Lower lobe of right lung (tissue), 2 donors: ENCODE measurements around the gene PAQR4. TPM values are rescaled to one million over a fixed set of nuclear protein-coding genes. Genes with fewer than 3 reads are reported as not detected.
"Not testable (repeated sequence)": the region's sequence is repeated elsewhere in the genome, so short reads cannot be mapped to it uniquely, and the experiment has no call there.

ENCODE experiments used
- ATAC-seq, 2 donors: fragments of 200-7000 bp; cut with Tn5 transposase; one replicate each; pipeline ENCODE4 v1.9.1; 2020 to 2022; ENCODE audit warnings: mild to moderate bottlenecking in 2 of 2, moderate library complexity in 2 of 2
- DNase-seq: peaks from one replicate; pipeline ENCODE4 v3.0.0-alpha.2; 2020
- H3K27ac ChIP-seq: fragments of 200-600 bp; one replicate; pipeline ENCODE4 v1.8.0; 2022
- H3K27me3 ChIP-seq: fragments of 200-600 bp; one replicate; pipeline ENCODE4 v1.8.0; 2022; ENCODE audit warnings: low read depth
- H3K36me3 ChIP-seq: fragments of 200-600 bp; one replicate; pipeline ENCODE4 v1.8.0; 2022; ENCODE audit warnings: mild to moderate bottlenecking
- H3K4me1 ChIP-seq: fragments of 200-600 bp; one replicate; pipeline ENCODE4 v1.8.0; 2022
- H3K4me3 ChIP-seq: fragments of 200-600 bp; one replicate; pipeline ENCODE4 v1.8.0; 2022; ENCODE audit warnings: mild to moderate bottlenecking
- H3K9me3 ChIP-seq: fragments of 200-600 bp; one replicate; pipeline ENCODE4 v1.8.0; 2022
- CTCF ChIP-seq: fragments of 200-600 bp; IDR thresholded peaks from one replicate; pipeline ENCODE4 v1.8.0; 2022; ENCODE audit warnings: antibody characterized with exemption, mild to moderate bottlenecking
- intact Hi-C: fragments of 100-400 bp; cut with DNase I; formaldehyde crosslinking; loops from one replicate; pipeline ENCODE4 v1.11.0; 2022
- total RNA-seq: library from RNA; stranded (reverse); fragmentation: NEBNext Ultra II Directional; extraction: Animal tissue kit (Norgen Biotek cat#: 25700); gene quantifications from one replicate; pipeline ENCODE4 v1.2.1, GENCODE V29; 2021
- donor health status: DM: no; HTN: yes; CAD: no; lungs with severe emphysema.

The PAQR4 gene
- total RNA-seq, 1 donor from 2014 or later, result 10.8 TPM

GRCh38 chr16:2937170-2937569, 32.0 kb upstream of the PAQR4 start:
- intact Hi-C loops, result no loop called here
- Histone ChIP-seq H3K27ac (no peak overlapping the region), H3K9me3 (no peaks in the 10 kb centered on the region), H3K27me3 (no peaks in the 10 kb centered on the region), H3K4me3 (no peak overlapping the region), H3K4me1 (no peaks in the 10 kb centered on the region), H3K36me3 (peaks cover 97% of the 10 kb centered on the region)
- ATAC-seq, result peak in 1 of 2 donors; percentile 15
- TF ChIP-seq CTCF, result no peak
- DNase-seq, result no peak

- Histone ChIP-seq H3K4me1 (no peaks in the 10 kb centered on the region), H3K27me3 (no peaks in the 10 kb centered on the region), H3K27ac (no peak overlapping the region), H3K4me3 (no peak overlapping the region), H3K9me3 (no peaks in the 10 kb centered on the region), H3K36me3 (peaks cover 98% of the 10 kb centered on the region)
- ATAC-seq (no peak), DNase-seq (no peak)
- TF ChIP-seq CTCF, result no peak
- intact Hi-C loops, result no loop called here
Observed at GRCh38 chr16:2938206-2938605, 30.9 kb upstream of the PAQR4 start.

GRCh38 chr16:2939968-2940367, 29.2 kb upstream of the PAQR4 start:
- no peaks in the 10 kb centered on the region for H3K9me3 ChIP-seq
- intact Hi-C loops, result no loop called here
- no peak for ATAC-seq
- H3K36me3 ChIP-seq, result peaks cover 90% of the 10 kb centered on the region
- DNase-seq, result no peak
- no peaks in the 10 kb centered on the region for H3K27me3 ChIP-seq
- no peak overlapping the region for H3K27ac ChIP-seq
- no peak overlapping the region for H3K4me3 ChIP-seq
- TF ChIP-seq CTCF, result no peak
- H3K4me1 ChIP-seq, result no peaks in the 10 kb centered on the region

GRCh38 chr16:2942045-2942444, 27.1 kb upstream of the PAQR4 start:
- no peak overlapping the region for H3K4me3 ChIP-seq
- H3K27ac ChIP-seq, result no peak overlapping the region
- DNase-seq (no peak), ATAC-seq (no peak)
- no peaks in the 10 kb centered on the region for H3K27me3 ChIP-seq
- peaks cover 73% of the 10 kb centered on the region for H3K36me3 ChIP-seq
- no peaks in the 10 kb centered on the region for H3K4me1 ChIP-seq
- H3K9me3 ChIP-seq, result no peaks in the 10 kb centered on the region
- no peak for TF ChIP-seq CTCF
- intact Hi-C loops, result no loop called here

GRCh38 chr16:2943716-2944115, 25.4 kb upstream of the PAQR4 start:
- H3K27me3 ChIP-seq, intact Hi-C loops, ATAC-seq, H3K4me3 ChIP-seq, DNase-seq, H3K9me3 ChIP-seq, H3K27ac ChIP-seq, H3K4me1 ChIP-seq: not testable (repeated sequence)
- peaks cover 62% of the 10 kb centered on the region for H3K36me3 ChIP-seq

GRCh38 chr16:2946649-2947048, 22.5 kb upstream of the PAQR4 start:
- Histone ChIP-seq H3K4me3 (no peak overlapping the region), H3K27me3 (no peaks in the 10 kb centered on the region), H3K9me3 (no peaks in the 10 kb centered on the region), H3K36me3 (peaks cover 49% of the 10 kb centered on the region), H3K4me1 (no peaks in the 10 kb centered on the region), H3K27ac (no peak overlapping the region)
- intact Hi-C loops, result no loop called here
- ATAC-seq (no peak), DNase-seq (no peak)
- TF ChIP-seq CTCF, result no peak
